Keratinocyte (primary cell): Measurements from ENCODE around the gene RNF144A.

ENCODE experiments used
- EZH2 ChIP-seq: IDR thresholded peaks from one replicate; pipeline ENCODE4 v1.6.1; 2012; ENCODE audit warnings: inconsistent platforms, mild to moderate bottlenecking, low read length, moderate library complexity
- TF ChIP-seq, protein P1 (sequence below), 3 experiments: IDR thresholded peaks in 1 of 3; conservative IDR thresholded peaks in 1 of 3; optimal IDR thresholded peaks in 1 of 3; 2 replicates in 2 of 3; 3 replicates in 1 of 3; pipeline versions ENCODE3 to v1.5.1; 2011; ENCODE audit warnings: low read length in 3 of 3, mild to moderate bottlenecking in 3 of 3, moderate library complexity in 2 of 3, control low read depth in 1 of 3, inconsistent platforms in 1 of 3; ENCODE audit not compliant: insufficient read depth in 2 of 3; ENCODE audit errors: extremely low read depth in 1 of 3

DNA sequence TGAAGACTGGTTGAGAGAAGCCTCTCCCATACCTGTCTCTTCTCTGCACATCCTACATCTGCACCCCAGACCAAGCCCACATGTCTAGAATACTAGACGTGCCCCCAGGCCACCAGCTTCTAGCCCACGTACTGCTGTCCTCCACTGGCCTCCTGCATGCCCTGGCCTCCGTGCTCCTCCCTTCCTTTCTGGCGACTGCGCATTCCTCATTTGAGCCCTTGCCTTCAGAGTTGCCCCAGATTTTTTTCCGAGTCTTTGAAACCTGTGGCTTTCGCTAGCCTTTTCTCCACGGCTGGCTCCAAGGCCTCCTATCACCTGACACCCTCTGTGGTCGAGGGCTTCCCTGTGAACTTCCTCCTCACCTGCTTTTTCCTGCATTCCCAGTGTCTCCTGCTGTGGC is 11.2 kb downstream of the RNF144A start:
- TF ChIP-seq, protein P1, sequence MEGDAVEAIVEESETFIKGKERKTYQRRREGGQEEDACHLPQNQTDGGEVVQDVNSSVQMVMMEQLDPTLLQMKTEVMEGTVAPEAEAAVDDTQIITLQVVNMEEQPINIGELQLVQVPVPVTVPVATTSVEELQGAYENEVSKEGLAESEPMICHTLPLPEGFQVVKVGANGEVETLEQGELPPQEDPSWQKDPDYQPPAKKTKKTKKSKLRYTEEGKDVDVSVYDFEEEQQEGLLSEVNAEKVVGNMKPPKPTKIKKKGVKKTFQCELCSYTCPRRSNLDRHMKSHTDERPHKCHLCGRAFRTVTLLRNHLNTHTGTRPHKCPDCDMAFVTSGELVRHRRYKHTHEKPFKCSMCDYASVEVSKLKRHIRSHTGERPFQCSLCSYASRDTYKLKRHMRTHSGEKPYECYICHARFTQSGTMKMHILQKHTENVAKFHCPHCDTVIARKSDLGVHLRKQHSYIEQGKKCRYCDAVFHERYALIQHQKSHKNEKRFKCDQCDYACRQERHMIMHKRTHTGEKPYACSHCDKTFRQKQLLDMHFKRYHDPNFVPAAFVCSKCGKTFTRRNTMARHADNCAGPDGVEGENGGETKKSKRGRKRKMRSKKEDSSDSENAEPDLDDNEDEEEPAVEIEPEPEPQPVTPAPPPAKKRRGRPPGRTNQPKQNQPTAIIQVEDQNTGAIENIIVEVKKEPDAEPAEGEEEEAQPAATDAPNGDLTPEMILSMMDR (optimal IDR thresholded peaks at IDR 0.05 in 1 of 3, IDR thresholded peaks at IDR 0.05 in 1 of 3, conservative IDR thresholded peaks at IDR 0.05 in 1 of 3; ENCODE audit: extremely low read depth in 1 of 3, insufficient read depth in 2 of 3, low read length in 3 of 3): no peak
- TF ChIP-seq EZH2: no peak
